Activated gamma-delta T cell treated with anti-CD3 and anti-CD28 coated beads, Interleukin-2, amount 50 U/mL, for 16 hours (primary cell): ENCODE results near the gene XPOT.
A peak's percentile ranks its signal among the peaks of the same experiment; 100 is the strongest.
"Not testable (repeated sequence)": the region's sequence is repeated elsewhere in the genome, so short reads cannot be mapped to it uniquely, and the experiment has no call there.

Experiments
- DNase-seq: peaks from one replicate; pipeline ENCODE4 v3.0.0-alpha.2; 2020; ENCODE audit warnings: low read depth

XPOT gene, protein sequence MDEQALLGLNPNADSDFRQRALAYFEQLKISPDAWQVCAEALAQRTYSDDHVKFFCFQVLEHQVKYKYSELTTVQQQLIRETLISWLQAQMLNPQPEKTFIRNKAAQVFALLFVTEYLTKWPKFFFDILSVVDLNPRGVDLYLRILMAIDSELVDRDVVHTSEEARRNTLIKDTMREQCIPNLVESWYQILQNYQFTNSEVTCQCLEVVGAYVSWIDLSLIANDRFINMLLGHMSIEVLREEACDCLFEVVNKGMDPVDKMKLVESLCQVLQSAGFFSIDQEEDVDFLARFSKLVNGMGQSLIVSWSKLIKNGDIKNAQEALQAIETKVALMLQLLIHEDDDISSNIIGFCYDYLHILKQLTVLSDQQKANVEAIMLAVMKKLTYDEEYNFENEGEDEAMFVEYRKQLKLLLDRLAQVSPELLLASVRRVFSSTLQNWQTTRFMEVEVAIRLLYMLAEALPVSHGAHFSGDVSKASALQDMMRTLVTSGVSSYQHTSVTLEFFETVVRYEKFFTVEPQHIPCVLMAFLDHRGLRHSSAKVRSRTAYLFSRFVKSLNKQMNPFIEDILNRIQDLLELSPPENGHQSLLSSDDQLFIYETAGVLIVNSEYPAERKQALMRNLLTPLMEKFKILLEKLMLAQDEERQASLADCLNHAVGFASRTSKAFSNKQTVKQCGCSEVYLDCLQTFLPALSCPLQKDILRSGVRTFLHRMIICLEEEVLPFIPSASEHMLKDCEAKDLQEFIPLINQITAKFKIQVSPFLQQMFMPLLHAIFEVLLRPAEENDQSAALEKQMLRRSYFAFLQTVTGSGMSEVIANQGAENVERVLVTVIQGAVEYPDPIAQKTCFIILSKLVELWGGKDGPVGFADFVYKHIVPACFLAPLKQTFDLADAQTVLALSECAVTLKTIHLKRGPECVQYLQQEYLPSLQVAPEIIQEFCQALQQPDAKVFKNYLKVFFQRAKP

DNA sequence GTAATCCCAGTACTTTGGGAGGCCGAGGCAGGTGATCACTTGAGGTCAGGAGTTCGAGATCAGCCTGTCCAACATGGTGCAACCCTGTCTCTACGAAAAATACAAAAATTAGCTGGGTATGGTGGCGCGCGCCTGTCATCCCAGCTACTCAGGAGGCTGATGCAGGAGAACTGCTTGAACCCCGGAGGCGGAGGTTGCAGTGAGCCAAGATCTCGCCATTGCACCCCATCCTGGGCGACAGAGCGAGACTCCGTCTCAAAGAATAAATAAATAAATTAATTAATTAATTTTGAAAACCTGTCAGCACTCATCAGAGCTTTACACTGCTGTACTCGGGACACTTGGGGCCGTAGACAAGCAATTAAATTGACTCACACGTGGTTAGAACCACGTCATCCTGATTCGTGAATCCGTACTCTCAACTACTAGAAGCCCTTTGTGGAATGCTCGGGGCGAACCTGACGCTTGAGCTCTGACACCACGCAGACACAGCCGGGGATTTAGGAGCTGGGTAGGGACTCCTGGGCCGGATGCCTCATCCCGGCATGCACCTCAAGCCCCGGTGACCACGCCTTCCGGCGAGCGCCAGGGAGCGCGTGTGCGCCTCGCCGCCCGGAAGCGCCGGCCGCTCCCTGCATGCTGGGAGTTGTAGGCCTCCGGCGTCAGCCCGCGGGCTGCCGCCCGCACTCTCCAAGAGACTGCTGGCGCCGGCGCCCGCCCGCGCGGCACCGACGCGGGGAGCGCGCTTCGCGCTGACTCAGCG, at the start of gene XPOT:
TSS of gene XPOT (plus strand) at position 686 of the 763 bp plus-strand sequence. CDS start 5,644 bp downstream, outside the sequence.
- DNase-seq: peak; percentile 84

DNA sequence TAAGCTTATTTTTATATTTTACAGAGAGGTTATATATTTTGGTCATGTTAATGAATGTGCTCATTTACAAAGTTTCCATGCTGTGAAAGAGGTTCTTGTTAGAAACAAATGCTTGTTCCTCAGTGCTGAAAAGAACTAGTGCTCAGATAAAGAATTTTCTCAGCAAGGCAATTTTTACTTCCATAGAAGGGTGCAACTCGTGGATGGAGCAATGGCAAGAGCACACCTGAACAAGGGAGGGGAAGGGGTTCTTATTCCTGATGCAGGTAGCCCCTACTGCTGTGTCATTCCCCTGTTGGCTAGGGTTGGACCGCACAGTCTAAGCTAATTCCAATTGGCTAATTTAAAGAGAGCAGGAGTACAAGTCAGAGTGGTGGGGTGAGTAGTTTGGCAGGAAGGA, 48.0 kb upstream of the XPOT start:
- not testable (repeated sequence) for DNase-seq

DNA sequence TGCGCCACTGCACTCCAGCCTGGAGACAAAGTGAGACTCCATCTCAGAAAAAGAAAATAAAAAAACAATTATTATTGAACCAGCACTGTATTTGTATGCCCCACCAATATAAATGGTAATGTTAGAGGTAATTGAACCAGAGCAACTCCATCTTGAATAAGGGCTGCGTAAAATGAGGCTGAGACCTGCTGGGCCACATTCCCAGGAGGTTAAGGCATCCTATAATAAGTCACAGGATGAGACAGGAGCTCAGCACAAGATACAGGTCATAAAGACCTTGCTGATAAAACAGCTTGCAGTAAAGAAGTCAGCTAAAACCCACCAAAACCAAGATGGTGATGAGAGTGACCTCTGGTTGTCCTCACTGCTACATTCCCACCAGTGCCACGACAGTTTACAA, 43.0 kb upstream of the XPOT start:
- not testable (repeated sequence) for DNase-seq

DNA sequence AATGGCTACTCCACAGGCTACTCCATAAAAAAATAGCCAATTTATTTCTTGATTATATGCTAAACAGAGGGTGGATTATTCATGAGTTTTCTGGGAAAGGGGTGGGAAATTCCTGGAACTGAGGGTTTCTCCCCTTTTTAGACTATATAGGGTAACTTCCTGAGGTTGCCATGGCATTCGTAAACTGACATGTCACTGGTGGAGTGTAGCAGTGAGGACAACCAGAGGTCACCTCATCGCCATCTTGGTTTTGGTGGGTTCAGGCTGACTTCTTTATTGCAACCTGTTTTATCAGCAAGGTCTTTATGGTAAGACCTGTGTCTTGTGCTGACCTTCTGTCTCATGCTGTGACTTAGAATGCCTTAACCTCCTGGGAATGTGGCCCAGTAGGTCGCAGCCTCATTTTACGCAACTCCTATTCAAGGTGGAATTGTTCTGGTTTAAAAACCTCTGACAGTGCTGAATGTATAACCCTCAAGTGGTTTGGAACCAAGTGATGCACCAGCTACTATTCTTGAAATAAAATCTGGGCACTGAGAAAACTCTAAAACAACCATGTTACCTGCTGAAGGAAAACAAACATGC, 41.4 kb upstream of the XPOT start:
- DNase-seq: no peak

DNA sequence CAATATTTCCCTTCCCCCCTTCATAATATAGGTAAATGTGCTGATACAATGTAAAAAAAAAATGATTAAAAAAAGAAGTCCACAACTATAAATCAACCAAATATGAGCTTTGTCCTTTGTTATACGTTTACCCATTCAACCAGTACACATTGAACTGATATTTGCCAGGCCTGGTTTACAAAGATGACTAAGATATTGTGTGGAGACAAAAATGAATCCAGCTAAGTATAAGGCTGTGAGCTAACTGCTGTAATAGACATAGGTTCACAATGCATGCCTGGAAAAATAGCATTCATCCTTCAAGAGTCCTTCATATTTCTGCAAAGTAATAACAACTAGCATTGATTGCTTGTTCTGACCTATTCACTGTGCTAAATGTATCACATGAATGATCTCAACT, 20.5 kb upstream of the XPOT start:
- no peak for DNase-seq

DNA sequence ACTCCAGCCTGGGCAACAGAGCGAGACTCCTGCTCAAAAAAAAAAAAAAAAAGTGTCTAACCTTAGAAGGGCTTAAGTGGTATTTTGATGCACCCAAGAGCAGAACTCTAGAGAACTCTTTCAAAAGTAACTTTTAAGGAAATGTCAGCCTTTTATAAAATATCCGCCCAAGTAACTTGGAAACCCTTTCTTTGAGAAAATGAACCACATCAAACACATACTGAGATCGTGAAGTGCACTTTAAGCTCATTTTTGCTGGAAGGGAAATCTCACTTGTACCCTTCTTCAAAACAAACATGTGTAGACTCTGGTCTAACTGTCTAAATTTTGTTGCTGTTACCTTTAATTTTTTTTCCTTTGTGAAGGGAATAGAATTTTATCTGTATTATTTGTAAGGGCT, 19.2 kb upstream of the XPOT start:
- DNase-seq: no peak

DNA sequence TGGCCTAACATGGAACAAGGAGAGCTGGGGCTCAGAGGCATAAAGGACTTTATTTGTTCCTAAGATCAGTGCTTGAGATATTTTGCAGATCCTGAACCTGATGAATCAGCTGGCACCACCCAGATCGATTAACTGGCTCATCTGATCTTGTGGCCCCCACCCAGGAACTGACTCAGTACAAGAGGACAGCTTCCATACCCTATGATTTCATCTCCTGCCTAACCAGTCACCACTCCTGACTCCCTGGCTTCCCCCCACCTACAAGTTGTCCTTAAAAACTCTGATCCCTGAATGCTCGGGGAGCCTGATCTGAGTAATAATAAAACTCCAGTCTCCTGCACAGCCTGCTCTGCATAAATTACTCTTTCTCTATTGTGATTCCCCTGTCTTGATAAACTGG, 18.7 kb upstream of the XPOT start:
- DNase-seq: no peak

DNA sequence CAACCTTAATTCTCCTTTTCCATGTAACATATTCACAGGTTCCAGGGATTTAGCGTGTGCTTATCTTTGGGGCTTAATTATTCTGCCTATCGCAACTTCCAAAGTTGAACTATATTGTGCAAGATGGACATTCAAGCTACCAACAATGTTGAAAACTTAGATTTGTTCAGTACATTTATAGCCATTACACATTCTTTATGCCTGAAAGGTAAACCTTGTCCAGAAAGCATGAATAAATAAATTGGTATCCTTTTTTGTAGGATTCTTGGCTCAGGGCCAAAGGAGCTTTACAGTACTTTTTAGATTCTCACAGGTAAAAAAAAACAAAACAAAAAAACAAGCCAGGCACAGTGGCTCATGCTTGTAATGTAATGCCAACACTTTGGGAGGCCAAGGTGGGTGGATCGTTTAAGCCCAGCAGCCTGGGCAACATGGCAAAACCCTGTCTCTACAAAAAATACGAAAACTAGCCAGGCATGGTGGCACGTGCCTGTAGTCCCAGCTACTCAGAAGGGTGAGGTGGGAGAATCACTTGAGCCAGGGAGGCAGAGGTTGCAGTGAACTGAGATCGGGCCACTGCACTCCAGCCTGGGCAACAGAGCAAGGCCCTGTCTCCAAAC, 16.9 kb upstream of the XPOT start:
- DNase-seq: no peak

DNA sequence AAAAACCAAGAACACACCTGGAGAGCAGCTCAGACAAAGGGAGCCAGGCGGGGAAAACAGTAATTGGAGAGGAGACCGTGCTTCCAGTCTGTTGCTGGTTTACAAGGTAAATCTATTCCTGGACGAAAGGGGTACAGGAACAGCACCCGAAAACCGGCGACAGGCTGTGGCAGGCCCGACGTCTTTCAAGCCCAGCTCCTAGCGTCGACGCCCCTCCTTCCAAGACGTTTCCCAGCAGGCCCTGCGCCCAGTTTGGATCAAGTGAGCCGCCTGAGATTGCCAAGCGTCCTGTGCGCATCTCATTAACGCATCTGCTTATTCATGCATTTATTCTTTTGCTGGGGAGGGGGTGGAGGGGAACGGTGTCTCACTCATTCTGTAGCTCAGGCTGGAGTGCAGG, 15.0 kb upstream of the XPOT start:
- DNase-seq: no peak

DNA sequence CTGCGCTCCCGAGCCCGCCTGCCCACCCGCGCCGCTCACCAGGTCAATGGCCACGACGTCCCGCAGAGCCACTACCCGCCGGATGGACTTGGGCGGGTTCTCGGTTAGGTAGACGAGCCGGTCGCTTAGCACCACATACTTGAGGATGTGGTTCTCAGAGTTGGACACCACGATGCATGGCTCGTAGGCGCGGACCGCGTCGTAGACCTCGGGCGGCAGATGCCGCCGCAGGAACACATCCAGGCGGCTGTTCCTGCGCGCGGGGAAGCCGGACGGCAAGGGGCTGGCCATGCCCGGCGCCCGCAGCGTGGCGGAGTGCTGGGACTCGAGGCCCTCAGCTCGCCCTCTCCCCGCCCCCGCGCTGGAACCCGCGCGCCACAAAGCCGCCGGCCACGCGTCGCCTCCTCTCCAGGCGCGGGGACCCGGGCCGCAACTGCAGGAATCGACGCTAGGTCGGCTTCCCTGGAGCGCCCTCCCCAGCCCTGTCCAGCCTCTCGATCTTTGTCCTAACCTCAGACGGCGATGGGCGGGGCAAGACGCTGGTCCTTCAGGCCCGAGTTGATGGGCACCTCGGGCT, 13.8 kb upstream of the XPOT start, which contains the start of gene C12orf56:
TSS of gene C12orf56 (minus strand) at position 484 of the 577 bp plus-strand sequence. CDS start at position 291, 193 bp downstream.
- DNase-seq: no peak

DNA sequence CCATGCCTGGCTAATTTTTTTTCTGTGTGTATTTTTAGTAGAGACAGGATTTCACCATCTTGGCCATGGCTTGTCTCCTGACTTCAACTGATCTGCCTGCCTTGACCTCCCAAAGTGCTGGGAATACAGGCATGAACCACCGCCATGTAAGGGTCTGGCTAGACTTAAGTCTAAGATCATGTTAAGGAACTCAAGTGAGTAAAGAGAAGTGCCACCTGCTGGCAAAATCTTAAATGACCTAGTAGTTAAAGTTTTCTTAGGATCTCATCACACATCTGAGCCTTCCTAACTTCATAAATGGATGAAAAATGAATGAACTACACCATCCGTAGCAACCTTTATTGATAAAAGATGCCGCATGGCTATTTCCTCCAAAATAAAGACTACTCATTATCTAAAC, 12.0 kb upstream of the XPOT start:
- DNase-seq: no peak

DNA sequence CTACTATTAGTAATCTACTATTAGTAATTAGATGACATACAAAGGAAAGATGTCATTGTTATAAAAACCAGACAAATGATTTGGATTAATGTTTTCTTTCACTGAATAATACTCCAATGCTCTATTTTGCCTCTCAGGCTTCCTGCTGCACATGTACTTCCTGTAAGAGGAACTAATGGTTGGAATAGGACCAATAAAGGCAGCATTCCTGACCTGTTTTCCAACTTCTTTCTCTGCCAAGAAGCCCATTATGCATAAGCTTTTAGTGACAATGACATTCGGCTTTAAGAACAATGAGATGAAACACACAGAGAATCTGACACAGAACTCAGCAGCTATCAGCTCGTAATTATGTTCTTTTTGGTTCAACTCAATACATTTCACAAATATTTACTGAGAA, 8.5 kb upstream of the XPOT start:
- no peak for DNase-seq

DNA sequence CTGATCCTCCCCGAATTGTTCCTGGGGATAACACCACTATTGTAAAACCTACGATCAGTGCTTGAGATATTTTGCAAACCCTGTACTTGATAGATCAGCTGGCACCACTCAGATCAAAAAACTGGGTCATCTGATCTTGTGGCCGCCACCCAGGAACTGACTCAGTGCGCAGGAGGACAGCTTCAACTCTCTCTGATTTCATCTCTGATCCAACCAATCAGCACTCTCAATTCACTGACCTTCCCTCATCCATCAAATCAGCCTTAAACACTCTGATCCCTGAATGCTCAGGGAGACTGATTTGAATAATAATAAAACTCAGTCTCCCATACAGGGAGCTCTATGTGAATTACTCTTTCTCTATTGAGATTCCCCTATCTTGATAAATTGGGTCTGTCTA, 4.2 kb upstream of the XPOT start:
- no peak for DNase-seq

DNA sequence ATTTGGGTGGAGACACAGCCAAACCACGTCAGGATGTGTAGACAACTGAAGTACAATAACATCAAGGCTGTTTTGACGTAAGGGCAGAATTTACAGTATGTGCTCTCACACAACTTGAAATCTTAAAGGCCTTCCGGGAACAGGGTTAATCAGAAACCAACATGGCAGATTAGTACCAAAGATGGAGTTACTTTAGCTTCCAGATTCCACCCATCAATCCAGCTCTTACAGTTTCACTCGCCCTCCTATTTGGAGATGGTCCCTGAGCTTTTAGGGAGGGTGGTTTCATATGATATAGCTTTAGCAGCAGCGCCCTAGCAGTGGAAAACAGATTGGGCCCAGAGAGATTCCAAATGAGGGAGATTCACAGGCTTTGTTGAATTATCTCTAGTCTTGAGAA, 2.0 kb upstream of the XPOT start:
- DNase-seq: no peak

DNA sequence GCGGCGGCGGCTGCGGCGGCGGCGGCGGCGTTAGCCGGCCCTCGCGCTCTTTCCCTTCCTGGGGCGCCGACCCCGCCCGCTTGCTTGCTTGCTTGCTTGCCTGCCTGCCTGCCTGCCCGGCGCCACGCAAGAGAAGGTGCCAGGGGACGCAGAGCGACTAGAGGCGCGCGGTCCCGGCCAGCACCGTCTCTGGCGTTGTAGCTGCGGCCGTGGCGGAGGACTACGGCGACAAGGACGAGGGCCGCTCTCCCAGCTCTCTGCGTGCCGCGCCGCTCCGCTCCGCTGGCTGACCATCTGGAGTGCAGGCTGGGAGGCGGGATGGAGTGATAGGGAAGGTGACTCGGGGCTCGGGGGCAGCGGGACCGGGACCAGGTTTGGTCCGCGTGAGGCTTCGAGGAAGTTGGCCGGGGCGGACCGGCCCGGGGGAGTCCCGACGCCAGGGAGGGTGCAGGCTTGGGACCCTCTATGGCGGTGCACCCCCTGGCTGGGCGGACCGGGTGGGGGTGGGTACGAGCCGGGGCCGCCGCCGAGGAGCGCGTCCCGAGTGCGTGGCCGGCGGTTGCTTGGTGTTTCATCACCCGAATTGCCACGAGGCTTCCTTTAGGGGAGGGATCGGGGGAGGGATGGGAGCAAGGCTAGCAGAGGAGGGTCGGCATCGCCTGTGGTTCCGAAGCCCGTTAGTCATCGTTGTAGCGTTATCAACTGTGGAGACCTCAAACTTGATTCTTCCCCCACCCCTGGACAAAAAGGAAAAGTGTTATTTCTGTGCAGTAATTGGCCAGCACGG, 471 bp downstream of the XPOT start:
- peak; percentile 57 for DNase-seq

DNA sequence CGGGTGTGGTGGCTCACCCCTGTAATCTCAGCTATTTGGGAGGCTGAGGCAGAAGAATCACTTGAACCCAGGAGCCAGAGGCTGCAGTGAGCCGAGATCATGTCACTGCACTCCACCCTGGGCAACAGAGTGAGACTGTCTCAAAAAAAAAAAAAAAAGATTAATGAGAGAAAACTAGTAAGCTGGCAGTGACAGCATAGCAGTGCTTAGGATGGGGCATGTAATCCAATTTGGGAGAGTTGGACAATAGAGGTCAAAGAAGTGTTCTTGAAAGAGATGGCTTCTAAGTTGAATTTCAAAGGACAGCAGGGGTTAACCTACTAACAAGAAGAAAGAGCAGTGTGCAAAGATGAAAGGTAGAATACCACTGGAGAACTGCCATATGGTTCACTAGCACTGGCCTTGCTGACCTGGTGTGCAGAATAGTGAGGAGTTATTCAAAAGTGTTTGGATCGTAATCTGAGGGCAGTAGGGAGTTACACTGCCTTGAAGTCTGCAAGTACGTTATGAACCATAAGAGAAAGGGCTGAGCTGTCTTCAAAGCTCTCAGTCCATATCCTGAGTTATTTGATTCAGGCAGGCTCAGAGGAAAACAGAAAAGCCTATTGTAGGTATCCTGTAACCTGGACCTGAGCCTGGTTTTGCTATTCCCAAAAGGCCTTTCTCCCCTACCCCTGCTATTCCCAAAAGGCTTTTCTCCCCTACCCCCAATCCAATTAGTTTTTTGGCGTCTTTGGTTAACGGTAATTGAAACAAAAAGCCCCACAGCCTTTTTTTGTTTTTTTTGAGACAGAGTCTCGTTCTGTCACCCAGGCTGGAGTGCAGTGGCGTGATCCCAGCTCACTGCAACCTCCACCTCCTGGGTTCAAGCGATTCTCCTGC, 3.4 kb downstream of the XPOT start:
- no peak for DNase-seq

DNA sequence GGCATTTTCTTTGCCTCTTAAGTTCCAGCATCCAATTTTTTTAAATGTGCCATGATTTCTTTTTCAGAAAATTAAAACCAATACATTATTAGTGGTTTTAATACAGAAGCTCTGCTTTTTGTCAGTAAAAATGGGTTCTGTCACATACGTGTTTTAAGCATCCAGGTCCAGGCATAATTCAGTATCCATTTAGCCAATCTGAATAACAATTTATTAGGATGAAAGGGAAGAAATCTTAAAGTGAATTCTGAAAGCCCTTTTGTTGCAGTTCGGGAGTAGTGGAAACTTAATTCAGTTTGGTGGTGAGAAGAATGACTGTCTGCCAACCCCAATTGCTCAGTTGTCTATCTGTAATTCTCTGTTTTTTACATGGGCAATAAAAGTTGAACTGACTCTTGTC, 7.2 kb downstream of the XPOT start:
- DNase-seq: no peak

DNA sequence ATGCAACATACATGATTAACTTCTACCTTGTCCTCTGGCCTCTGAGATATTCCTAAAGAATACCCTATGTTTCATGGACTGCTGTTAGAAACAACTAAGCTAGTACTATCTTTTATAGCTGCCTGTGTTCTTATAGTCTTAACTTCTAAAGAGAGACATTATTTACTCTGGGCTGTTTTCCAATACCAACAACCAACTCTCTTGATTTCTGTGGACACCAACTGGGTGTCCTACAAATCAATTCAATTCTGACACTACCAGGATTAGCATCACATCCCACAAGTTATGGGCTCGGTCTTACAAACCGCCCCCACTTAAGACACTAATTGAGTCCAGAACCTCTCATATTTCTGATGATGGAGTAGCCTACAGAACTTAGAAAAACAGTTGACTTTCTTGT, 8.3 kb downstream of the XPOT start:
- no peak for DNase-seq

DNA sequence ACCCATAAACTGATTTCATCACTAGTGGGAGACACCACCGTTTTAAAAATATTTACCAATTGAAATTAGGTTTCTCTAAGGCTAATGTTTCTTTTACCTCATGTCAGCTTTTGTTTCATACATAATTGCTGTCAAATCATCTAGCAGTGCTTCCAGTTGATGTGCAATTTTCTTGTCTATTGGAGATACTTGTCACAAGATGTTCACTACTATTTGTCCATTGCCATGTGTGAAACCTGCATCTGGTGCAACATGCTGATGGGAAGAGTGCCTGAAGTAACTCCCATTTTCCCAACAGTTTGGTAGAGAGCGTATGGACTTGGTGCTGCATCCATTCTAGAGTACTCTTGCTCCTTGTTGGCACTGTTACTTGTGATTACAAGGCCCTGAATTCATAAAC, 9.7 kb downstream of the XPOT start:
- DNase-seq: no peak
